COLO829 (cell line): Measurements from ENCODE around the gene PSMB9.
A peak's percentile ranks its signal among the peaks of the same experiment; 100 is the strongest.

Experiments used
- DNase-seq: peaks from one replicate; pipeline ENCODE4 v3.0.0; 2012; ENCODE audit warnings: low spot score

PSMB9 gene

GRCh38 chr6:32839356-32839755 lies 14.6 kb upstream of the PSMB9 start:
- DNase-seq = no peak

DNA sequence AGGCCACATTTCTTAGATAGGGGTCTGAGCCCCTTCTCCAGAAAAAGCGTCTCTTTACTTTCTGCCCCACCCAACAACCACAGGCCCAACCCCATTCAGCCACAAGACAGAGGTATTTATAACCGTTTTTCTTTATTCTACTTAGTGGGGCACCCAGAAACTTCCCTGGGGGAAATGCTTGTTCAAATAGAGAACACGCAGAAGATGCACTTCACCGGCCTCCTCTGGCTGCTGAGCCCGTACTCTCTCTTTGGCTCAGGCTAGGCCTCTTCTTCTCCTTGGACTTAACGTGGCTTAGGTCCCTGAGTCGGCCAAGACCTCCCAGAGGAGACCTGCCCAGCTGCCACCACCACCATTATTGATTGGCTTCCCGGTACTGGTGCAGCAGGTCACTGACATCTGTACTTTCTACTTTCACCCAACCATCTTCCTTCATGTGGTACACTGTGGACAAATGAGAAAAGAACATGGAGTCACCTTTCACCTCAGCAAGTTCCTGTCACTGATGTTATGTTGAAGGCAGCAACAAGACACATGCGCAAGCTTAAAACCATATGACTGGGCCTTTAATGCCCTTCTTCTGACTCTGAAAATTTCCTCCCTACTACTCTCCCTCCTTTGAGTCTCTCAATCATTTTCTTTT lies 13.3 kb upstream of the PSMB9 start:
- DNase-seq = no peak

DNA sequence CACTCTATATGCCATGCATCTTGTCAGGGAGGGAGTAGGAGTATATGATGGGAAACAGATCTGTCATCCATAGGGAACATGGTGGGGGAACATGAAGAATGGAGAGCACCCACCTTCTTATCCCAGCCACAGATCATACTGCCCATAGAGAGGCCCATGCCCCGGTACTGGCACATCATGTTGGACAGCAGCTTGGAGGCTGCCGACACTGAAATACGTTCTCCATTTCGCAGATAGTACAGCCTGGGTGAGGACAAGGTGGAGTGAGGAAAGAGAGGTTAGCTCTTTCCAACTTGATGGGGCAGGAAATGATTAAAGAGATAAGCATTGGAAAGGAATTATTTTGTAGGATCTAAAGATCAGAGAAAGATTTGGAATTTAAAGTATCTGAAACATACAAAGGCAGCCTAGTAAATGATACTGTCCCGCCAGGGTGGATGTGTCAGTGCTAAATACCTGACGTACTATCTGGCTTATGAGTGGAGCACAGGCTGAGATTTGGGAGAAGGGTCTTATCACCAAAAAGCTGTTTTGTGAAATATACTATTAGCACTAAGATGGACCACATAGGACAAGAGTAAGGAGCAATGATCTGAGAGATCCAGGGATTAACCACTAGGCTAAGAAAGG lies 11.9 kb upstream of the PSMB9 start:
- no peak for DNase-seq

DNA sequence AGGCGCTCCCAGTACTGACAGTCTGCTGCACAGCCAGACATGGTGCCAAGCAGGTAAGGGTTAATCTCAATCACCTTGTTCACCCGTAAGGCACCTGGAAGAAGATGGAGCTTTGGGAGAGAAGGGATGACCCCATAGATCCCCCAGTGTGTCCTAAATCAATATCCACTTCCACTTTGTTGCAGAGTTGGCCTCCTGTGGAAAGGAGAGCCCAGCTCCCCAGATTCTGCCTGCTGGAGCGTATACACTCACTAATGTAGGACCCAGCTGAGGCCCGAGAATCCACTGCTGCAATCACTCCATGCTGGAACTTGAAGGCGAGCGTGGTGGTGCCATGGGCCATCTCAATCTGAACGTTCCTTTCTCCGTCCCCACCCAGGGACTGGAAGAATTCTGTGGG lies 11.3 kb upstream of the PSMB9 start:
- DNase-seq = no peak

- no peak for DNase-seq
These were observed 10.5 kb upstream of the PSMB9 start for GRCh38 chr6:32843331-32843978.

GRCh38 chr6:32843979-32844838 lies 9.8 kb upstream of the PSMB9 start, which contains the start of gene PSMB8:
PSMB8 (minus strand) TSS chr6:32844047; CDS start chr6:32843996, 51 bp downstream.
- peak; percentile 91 for DNase-seq

DNA sequence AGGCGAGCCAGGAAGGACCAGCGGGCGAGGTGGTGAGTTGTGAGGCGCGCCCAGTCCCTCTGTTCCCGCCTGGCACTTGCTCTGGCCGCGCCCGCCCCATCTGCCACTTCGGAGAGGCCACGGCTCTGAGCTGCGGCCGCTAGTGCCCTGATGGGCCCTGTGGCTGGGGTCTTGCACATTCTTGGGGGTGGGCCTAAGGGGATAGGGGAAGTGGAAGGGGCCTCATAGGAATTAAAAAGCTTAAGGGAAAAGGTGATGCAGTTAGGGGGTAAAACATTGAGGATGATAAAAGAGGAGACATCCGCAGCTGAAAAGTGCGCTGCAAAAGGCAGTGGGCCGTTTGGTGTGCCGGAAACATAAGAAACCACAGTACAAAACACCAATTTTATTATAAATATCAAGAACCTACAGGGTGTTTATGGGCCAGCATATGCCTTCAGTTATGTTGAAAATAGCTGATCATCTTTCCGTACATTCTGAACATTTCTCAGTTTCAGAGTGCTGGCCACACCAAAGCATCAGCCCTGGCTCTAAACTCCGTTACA lies 9.1 kb upstream of the PSMB9 start:
- DNase-seq = no peak

- DNase-seq = no peak
These were observed 8.6 kb upstream of the PSMB9 start for GRCh38 chr6:32845384-32845884.

DNA sequence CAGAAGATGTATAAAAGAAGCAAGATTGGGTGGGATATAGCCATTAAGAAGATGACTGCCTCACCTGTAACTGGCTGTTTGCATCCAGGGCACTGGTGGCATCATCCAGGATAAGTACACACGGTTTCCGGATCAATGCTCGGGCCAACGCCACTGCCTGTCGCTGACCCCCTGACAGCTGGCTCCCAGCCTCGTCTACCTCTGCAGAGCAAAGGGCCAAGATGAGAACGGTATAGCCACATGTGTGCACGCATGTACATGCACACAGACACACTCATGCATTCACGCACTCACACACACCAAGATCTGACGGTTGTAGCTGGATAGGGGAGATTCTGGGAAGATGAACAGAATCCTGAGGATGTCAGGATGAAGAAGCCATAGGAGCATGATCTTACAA lies 7.0 kb upstream of the PSMB9 start:
- DNase-seq = no peak

DNA sequence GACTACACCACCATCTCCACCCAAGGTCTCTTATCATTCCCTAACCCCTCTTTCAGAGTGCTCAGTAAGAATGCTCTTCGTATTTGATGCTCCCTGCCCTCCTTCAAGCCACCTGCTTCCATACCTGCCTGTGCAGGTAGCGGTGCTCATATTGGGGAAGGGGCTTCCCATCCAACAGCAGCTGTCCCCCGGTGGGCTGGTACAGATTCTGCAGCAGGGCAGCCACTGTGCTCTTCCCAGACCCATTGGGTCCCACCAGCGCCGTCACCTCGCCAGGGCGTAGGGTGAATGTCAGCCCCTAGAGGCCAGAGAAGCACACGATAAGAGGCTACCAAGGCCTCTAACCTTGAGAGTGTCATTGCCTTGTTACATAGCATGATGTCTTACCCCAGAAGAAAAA lies 6.2 kb upstream of the PSMB9 start:
- DNase-seq = no peak

DNA sequence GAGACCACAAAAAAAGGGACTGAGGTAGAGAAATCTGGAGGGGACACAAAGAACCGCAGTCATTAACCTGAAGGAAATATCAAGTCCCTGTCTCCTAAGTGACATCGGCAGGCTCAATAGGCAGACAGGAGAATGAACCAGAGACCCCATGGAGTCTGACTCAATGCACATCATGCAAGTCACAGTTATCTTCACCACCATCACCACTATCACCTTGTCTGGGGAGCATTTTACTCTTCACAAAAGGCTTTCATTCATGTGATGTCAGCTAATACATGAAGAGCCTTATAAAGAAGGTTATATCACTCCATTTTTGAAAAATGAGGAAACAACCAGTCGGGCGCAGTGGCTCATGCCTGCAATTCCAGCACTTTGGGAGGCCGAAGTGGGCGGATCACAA lies 4.9 kb upstream of the PSMB9 start:
- no peak for DNase-seq

DNA sequence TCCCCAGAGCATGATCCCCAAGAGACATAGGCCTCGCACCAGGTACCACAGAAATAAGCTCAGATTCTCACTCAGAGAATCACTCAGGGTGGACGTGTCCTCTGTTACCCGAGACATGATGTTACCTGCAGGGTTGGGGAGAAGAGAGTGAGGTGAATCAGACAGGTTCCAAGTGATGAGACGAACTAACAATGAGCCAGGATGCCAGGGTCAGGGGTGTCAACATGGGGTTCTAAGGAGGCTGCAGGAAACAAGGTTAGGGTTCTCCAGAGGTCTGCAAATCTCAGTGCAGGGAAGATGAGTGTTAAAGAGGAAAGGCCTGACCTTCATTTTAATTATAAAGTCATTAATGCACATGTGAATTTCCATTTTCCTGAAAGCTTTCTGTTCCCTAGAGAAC lies 3.0 kb upstream of the PSMB9 start:
- DNase-seq = no peak

- peak; percentile 23 for DNase-seq
These were observed 1.8 kb upstream of the PSMB9 start for GRCh38 chr6:32852018-32852843.

GRCh38 chr6:32852844-32853540 lies 1.0 kb upstream of the PSMB9 start:
- no peak for DNase-seq

- DNase-seq = peak; percentile 49
These were observed 585 bp downstream of the PSMB9 start for GRCh38 chr6:32854376-32855178.

GRCh38 chr6:32855467-32856174 lies 1.6 kb downstream of the PSMB9 start:
- DNase-seq = no peak

DNA sequence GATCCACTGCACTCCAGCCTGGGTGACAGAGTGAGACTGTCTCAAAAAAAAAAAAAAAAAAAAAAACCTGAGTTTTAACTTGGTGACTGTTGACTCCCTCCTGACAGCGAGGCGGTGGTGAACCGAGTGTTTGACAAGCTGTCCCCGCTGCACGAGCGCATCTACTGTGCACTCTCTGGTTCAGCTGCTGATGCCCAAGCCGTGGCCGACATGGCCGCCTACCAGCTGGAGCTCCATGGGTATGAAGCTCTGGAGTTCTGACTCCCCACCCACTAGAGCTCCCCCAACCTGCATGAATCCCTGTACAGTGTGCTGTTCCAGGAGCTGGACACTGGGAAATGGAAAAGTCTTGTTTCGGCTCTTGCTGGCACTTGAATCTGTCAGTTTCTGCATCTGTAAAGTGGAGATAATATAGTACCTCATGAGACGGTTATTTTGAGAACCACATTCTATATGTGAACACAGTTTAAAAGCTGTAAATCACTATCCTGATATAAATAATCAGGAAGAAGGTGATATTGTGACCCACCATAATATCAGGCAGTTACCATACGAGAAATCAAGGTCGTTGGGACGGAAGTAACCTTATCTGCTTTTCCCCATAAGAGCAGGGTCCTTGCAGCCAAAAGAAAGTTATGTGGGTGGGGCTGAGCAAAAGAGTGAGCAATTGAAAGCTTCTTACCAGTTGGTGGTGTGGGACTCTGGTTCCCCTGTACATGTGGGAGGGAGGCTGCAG lies 3.3 kb downstream of the PSMB9 start:
- DNase-seq = no peak

DNA sequence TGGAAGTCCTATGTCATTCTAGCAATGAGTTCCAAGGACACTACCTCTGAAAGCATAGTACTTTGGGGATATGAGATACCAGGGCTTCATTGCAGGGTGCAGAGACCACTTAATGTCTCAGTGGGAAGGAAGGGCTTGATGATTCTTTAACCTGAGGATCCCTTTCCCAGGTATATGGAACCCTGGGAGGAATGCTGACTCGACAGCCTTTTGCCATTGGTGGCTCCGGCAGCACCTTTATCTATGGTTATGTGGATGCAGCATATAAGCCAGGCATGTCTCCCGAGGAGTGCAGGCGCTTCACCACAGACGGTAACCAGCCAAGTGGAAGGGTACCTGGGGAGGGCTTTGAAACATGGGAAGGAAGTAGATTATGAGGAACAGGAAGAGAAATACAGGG lies 4.2 kb downstream of the PSMB9 start:
- DNase-seq = no peak
